Fibroblast of pulmonary artery (primary cell): ENCODE data around the gene GDF10.

Experiments used
- DNase-seq: peaks from one replicate; pipeline ENCODE4 v3.0.0-alpha.2; 2010; ENCODE audit warnings: low read depth
- H3K4me3 ChIP-seq: replicated peaks from 2 replicates; pipeline ENCODE4 v1.5.1; 2011; ENCODE audit warnings: low read depth, mild to moderate bottlenecking, control low read depth, low read length, moderate library complexity
- TF ChIP-seq, protein P1 (sequence below): IDR thresholded peaks from 2 replicates; pipeline ENCODE4 v1.5.1; 2011; ENCODE audit warnings: mild to moderate bottlenecking, control low read depth, low read length, inconsistent platforms; ENCODE audit errors: missing control alignments

Gene GDF10, protein sequence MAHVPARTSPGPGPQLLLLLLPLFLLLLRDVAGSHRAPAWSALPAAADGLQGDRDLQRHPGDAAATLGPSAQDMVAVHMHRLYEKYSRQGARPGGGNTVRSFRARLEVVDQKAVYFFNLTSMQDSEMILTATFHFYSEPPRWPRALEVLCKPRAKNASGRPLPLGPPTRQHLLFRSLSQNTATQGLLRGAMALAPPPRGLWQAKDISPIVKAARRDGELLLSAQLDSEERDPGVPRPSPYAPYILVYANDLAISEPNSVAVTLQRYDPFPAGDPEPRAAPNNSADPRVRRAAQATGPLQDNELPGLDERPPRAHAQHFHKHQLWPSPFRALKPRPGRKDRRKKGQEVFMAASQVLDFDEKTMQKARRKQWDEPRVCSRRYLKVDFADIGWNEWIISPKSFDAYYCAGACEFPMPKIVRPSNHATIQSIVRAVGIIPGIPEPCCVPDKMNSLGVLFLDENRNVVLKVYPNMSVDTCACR

DNA sequence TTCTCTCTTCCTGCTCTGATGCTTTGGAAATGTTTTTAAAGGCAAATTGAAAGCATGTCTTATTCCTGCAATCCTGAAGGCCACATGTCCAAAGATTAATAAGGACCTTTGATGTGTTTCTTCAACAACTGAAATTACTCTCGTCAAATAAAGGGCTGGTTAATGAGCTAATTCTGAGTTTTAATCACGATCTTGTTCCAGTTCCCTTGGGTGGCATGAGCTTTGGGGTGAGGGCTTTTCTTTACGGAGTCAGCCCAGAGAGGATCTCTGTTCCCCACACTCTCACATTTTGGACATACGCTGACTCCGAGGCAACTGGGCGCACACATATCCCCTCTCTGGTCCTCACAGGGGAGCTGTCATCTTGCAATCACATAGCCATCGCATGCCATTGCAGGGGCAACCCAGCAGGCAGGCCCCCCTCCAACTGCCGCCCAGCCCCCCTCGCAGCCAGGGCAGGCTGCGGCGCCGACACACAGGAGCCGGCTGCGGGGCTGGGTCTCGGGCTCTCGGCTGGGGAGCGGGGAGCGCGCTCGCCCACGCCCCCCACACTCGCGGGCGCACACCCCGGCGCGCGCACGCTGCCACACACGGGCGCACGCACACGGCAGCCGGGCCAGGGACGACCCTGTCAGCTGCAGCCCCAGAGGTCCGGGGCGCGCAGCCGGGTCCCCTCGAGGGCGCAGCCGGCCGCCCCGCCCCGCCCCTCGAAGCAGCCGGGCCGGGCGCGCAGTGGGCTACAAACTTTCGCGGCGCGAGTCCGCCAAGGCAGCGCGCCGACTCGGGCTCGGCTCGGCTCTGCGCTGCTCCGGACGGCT, at the start of gene GDF10:
Gene GDF10 (plus strand): TSS at position 587 of the 818 bp plus-strand sequence. CDS start 455 bp downstream, outside the sequence.
- TF ChIP-seq, protein P1, sequence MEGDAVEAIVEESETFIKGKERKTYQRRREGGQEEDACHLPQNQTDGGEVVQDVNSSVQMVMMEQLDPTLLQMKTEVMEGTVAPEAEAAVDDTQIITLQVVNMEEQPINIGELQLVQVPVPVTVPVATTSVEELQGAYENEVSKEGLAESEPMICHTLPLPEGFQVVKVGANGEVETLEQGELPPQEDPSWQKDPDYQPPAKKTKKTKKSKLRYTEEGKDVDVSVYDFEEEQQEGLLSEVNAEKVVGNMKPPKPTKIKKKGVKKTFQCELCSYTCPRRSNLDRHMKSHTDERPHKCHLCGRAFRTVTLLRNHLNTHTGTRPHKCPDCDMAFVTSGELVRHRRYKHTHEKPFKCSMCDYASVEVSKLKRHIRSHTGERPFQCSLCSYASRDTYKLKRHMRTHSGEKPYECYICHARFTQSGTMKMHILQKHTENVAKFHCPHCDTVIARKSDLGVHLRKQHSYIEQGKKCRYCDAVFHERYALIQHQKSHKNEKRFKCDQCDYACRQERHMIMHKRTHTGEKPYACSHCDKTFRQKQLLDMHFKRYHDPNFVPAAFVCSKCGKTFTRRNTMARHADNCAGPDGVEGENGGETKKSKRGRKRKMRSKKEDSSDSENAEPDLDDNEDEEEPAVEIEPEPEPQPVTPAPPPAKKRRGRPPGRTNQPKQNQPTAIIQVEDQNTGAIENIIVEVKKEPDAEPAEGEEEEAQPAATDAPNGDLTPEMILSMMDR: no peak
- DNase-seq: no peak
- H3K4me3 ChIP-seq: no peak within 1 kb of the TSS

DNA sequence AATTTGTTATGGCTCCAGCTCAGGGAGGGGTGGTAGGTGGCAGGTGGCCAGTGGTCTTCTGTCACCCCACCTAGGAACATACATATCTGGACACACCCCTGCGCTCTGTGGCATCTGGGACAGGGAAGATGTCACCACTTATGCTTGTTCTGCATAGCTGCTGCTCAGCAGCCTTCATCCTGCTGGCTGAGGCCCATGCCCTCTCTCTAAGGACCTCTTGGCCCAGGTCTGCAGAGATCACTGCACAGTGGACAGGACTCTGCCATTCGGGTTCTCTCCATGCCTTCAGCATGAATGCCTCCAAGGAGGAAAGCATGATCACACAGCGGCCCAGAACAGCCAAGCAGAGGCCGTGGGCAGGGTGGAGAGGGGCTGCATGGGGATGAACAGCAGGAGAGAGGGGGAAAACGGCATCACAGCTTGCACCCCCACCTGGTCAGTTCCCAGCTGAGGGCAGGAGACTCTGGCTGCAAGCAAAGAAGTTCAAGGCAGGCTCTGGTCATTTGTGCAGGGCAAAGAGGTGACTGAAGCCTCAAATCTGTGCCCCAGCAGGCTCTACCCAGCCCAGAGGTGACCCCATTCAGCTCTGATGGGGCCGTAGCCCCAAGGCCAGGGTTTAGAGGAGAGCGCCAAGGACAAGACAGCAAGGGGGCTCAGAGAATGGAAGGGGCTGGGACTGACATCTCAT, 47.8 kb upstream of the GDF10 start:
- DNase-seq: no peak
- TF ChIP-seq, protein P1: no peak
- no peak overlapping the region for H3K4me3 ChIP-seq

DNA sequence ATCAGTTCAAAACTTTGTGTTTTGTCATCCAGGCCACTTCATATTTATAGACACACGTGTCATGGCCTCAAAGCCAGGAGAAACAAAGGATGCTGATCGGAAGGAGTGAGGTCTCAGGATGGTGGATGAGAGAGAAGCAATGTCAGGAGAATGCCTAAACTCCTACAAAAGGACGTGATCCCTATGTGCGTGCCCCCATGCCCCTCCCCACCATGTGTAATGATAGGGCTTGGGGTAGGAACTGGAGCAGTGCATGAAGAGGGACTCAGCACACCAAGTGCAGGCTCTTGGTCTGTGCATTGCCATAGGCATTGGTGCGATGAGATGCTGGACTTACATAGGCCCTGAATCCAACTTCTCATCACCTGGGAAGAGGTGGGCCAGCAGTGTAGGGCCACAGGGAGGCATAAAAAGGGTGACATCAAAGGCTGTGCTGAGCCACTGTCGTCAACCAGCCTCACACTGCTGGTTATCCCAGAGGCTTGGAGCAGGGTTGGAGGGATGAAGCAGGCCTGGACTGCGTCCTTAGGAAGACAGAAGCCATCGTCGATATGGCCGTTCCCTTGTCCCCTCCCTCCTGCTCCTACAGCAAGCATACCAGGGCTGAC, 46.9 kb upstream of the GDF10 start:
- TF ChIP-seq, protein P1: no peak
- no peak overlapping the region for H3K4me3 ChIP-seq
- no peak for DNase-seq

DNA sequence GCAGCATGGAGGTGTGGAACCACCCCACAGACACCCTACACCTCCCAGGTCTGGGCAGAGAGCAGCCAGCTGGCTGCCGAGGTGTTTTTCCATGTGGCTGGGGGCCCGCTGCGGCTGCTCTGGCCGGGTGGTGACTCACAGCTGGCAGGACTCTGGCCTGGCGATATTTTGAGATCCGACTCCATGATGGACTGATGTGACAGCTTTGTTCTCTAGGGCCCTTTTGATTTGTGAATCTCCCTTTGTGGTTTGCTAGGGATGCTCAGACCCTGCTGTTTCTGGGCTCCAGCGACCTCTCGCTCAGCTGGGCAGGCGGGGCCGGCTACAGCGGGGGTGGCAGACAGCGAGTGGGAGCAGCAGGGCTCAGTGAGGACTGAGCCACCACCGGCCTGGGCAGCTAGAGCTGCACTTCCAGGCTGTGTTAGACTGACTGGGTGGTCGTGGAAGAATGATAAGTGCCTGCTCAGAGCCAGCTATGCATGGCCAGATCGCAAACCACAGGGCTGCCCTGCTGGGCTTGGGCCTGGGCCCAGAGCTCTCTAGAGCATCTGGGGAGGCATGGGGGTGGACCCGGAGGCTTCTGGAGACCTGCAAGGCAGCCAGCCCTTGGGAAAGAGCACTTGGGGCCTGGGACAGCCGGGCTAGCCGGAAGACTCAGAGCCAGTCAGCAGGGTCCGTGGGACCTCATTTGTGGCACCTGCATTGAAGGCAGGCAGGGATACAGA, 46.2 kb upstream of the GDF10 start:
- DNase-seq: peak; percentile 26
- TF ChIP-seq, protein P1: no peak
- H3K4me3 ChIP-seq: no peak overlapping the region

DNA sequence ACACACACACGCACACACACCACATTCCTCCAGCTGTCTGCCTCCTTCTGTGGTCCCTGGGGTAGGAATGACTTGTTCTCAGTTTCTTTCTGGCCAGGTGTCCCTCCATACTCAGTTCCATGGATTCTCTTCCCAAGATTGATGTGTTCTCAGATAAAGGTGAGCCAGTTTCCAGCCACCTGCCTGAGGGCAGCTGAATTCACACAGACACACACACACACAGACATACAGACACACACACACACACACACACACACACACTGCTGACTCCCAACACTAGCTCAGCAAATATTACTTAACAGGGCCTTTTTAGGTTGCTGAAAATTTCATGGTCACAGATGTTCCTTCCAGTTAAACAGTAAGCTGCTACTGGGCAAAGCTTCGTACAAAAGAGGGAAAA, 45.4 kb upstream of the GDF10 start:
- H3K4me3 ChIP-seq: no peak overlapping the region
- DNase-seq: no peak
- TF ChIP-seq, protein P1: no peak
